ENCODE data around the gene GALNT18. TPM values are rescaled to one million over a fixed set of nuclear protein-coding genes. Genes with fewer than 3 reads are reported as not detected.

The GALNT18 gene
- total RNA-seq, 1 experiment from 2014 or later: 14.1 TPM

DNA sequence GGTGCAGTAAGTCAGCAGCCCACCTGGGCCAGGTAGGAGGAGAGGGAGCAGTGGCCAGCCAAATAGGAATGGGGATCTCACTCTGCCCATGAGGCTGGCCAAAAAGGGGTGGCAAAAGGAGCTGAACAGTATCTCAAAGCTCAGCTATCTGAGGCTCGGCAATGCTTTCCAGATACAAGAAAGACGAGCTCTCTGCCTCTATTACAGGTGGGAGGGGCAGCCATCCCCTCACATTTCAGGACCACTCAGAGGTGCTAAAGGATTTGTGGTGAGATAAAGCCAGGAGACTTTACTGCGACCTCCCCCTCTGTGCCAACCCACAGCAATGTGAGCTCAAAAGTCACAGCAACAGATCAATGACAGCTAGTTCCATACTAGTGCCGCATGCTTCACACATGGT lies 42.1 kb upstream of the GALNT18 start:
- ChIA-PET POLR2A (interaction anchor here (0.6 kb wide), 1 partner anchor 24 kb away, joined by 3 read pairs; no protein-coding TSS in a partner anchor), CTCF (interaction anchor here (0.6 to 1.2 kb wide), 3 partner anchors 10 to 148 kb away, joined by 3 to 4 read pairs (median 4); no protein-coding TSS in a partner anchor)
- TF ChIP-seq, protein P1, sequence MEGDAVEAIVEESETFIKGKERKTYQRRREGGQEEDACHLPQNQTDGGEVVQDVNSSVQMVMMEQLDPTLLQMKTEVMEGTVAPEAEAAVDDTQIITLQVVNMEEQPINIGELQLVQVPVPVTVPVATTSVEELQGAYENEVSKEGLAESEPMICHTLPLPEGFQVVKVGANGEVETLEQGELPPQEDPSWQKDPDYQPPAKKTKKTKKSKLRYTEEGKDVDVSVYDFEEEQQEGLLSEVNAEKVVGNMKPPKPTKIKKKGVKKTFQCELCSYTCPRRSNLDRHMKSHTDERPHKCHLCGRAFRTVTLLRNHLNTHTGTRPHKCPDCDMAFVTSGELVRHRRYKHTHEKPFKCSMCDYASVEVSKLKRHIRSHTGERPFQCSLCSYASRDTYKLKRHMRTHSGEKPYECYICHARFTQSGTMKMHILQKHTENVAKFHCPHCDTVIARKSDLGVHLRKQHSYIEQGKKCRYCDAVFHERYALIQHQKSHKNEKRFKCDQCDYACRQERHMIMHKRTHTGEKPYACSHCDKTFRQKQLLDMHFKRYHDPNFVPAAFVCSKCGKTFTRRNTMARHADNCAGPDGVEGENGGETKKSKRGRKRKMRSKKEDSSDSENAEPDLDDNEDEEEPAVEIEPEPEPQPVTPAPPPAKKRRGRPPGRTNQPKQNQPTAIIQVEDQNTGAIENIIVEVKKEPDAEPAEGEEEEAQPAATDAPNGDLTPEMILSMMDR (IDR thresholded peaks at IDR 0.05; ENCODE audit: unreplicated experiment): no peak
- Mint-ChIP-seq H3K4me1 (ENCODE audit: insufficient read depth, unreplicated experiment) (no peaks in the 10 kb centered on the region), H3K27me3 (ENCODE audit: insufficient read depth, unreplicated experiment) (peaks cover 56% of the 10 kb centered on the region), H3K27ac (ENCODE audit: low read depth, unreplicated experiment) (no peak overlapping the region), H3K9me3 (ENCODE audit: unreplicated experiment) (peaks cover 8% of the 10 kb centered on the region), H3K4me3 (ENCODE audit: unreplicated experiment) (no peak overlapping the region), H3K36me3 (ENCODE audit: insufficient read depth, unreplicated experiment) (no peaks in the 10 kb centered on the region)
- intact Hi-C loops (cut with micrococcal nuclease): no loop called here
- DNase-seq (ENCODE audit: unreplicated experiment): no peak
- no TSS peak for BruUV-seq (replicated peaks)

DNA sequence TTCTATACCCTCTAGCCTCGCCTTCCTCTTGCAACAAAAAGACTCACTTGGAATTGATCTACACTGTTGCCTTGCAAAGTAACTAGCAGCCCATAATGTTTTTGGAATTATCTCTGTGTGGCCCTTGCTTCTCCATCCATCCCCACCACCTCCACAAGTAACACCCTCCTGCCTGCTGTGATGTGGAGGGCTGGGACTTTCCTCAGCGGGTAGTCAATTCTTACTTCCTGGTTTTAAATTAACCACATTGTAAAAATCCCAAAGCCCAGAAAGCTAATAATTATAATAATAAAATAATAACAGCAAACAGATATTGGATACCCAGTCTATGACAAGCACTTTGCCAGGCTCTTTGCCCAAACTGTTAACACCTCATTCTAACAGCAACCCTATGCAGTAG lies 40.8 kb upstream of the GALNT18 start:
- intact Hi-C loops (cut with micrococcal nuclease): no loop called here
- Mint-ChIP-seq H3K36me3 (ENCODE audit: insufficient read depth, unreplicated experiment) (no peaks in the 10 kb centered on the region), H3K9me3 (ENCODE audit: unreplicated experiment) (peaks cover 7% of the 10 kb centered on the region), H3K27ac (ENCODE audit: low read depth, unreplicated experiment) (no peak overlapping the region), H3K27me3 (ENCODE audit: insufficient read depth, unreplicated experiment) (peaks cover 42% of the 10 kb centered on the region), H3K4me3 (ENCODE audit: unreplicated experiment) (no peak overlapping the region), H3K4me1 (ENCODE audit: insufficient read depth, unreplicated experiment) (no peaks in the 10 kb centered on the region)
- CTCF ChIA-PET: interaction anchor here (0.9 kb wide), 1 partner anchor 10 kb away, joined by 3 read pairs; no protein-coding TSS in a partner anchor
- no TSS peak for BruUV-seq (replicated peaks)
- DNase-seq (ENCODE audit: unreplicated experiment): no peak
- TF ChIP-seq, protein P1 (IDR thresholded peaks at IDR 0.05; ENCODE audit: unreplicated experiment): no peak
- POLR2A ChIA-PET: no interaction called here

DNA sequence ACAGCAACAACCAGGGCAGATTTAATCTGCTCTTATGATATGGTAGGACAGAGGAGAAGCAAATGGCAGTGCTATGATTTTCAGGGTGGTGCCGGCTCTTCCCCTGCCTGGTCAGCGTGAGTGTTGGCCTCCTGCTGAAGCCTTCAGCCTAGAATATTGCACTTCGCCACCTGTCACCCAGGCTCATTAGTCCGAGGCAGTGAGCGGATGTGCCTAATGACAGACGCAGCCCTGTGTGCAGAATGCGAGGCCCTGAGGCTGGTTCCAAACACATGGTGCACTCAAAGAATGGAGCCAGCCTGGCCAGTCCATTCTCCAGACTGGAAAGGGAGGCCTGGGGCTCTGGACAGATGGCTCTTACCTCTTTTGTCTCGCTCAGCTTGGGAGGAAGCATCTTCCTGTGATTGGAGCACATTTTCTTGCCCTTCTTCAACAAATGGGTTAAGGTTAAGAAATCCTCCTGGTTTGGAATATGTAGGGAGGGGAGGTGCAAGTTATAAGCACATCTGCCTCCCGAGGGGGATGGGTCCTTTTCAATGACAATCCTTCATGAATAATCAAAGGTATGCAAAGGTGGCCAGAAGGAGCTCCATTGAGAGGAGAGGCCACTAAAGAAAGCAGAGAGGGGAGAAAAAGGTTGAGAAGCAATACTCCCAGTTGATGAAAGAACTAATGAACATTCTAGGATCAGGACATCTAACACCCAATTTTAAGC lies 39.7 kb upstream of the GALNT18 start:
- H3K27me3 Mint-ChIP-seq (ENCODE audit: insufficient read depth, unreplicated experiment): peaks cover 33% of the 10 kb centered on the region
- DNase-seq (ENCODE audit: unreplicated experiment): no peak
- ChIA-PET CTCF (interaction anchor here (0.6 kb wide), 1 partner anchor 995 kb away, joined by 3 read pairs; no protein-coding TSS in a partner anchor), POLR2A (no interaction called here)
- no peaks in the 10 kb centered on the region for H3K36me3 Mint-ChIP-seq (ENCODE audit: insufficient read depth, unreplicated experiment)
- intact Hi-C loops (cut with micrococcal nuclease): no loop called here
- H3K9me3 Mint-ChIP-seq (ENCODE audit: unreplicated experiment): no peaks in the 10 kb centered on the region
- H3K4me3 Mint-ChIP-seq (ENCODE audit: unreplicated experiment): no peak overlapping the region
- TF ChIP-seq, protein P1 (IDR thresholded peaks at IDR 0.05; ENCODE audit: unreplicated experiment): no peak
- no peak overlapping the region for H3K27ac Mint-ChIP-seq (ENCODE audit: low read depth, unreplicated experiment)
- BruUV-seq (replicated peaks): no TSS peak
- no peaks in the 10 kb centered on the region for H3K4me1 Mint-ChIP-seq (ENCODE audit: insufficient read depth, unreplicated experiment)

DNA sequence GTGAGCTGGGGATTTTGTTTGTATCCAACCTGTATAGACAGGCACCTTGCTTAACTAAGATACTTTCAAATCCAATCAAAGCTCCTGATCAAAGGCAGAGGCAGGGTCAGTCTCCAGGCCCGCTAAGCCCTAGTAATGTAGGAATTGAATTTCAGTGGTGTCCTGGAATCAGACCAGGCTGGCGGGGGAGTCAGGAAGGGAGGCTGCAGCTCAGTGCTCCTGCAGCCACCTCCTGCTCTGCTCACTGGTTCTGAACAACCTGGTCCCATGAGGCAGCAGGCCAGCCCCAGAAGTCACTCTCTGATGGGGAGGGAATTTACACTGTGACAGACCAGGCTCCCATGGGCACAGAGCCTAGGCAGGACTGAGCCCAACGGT lies 38.5 kb upstream of the GALNT18 start:
- TF ChIP-seq, protein P1 (IDR thresholded peaks at IDR 0.05; ENCODE audit: unreplicated experiment): no peak
- Mint-ChIP-seq H3K27me3 (ENCODE audit: insufficient read depth, unreplicated experiment) (peaks cover 28% of the 10 kb centered on the region), H3K4me3 (ENCODE audit: unreplicated experiment) (no peak overlapping the region), H3K27ac (ENCODE audit: low read depth, unreplicated experiment) (no peak overlapping the region), H3K4me1 (ENCODE audit: insufficient read depth, unreplicated experiment) (no peaks in the 10 kb centered on the region), H3K9me3 (ENCODE audit: unreplicated experiment) (no peaks in the 10 kb centered on the region), H3K36me3 (ENCODE audit: insufficient read depth, unreplicated experiment) (no peaks in the 10 kb centered on the region)
- no peak for DNase-seq (ENCODE audit: unreplicated experiment)
- BruUV-seq (replicated peaks): no TSS peak
- CTCF ChIA-PET: interaction anchor here (0.7 kb wide), 1 partner anchor 38 kb away, joined by 3 read pairs; no protein-coding TSS in a partner anchor
- POLR2A ChIA-PET: interaction anchor here (0.7 kb wide), 1 partner anchor 57 kb away, joined by 4 read pairs; no protein-coding TSS in a partner anchor
- intact Hi-C loops (cut with micrococcal nuclease): no loop called here

Measured in MCF 10A (cell line).